CD14-positive monocyte (primary cell): Measurements from ENCODE around the gene CHRNE. TPM values are rescaled to one million over a fixed set of nuclear protein-coding genes. Genes with fewer than 3 reads are reported as not detected.

Experiments used
- DNase-seq, 3 donors: peaks; one replicate each; pipeline ENCODE4 v3.0.0-alpha.2; 2011 to 2022
- H2AFZ ChIP-seq: 2 replicates; pipeline ENCODE4 v1.6.0; 2012; ENCODE audit warnings: mild to moderate bottlenecking, low read depth, low read length, inconsistent platforms; ENCODE audit not compliant: insufficient read depth, poor library complexity, severe bottlenecking
- H3K27ac ChIP-seq, 2 donors: 1 replicate in 1 of 2; 2 replicates in 1 of 2; pipeline ENCODE4 v1.5.1; 2012 to 2013; ENCODE audit warnings: low read length in 2 of 2, control low read depth in 1 of 2, inconsistent platforms in 1 of 2, low read depth in 1 of 2, mild to moderate bottlenecking in 1 of 2
- H3K27me3 ChIP-seq, 2 donors: one replicate each; pipeline versions ENCODE4 v1.6.0 to v1.6.1; 2011 to 2013; ENCODE audit warnings: low read length in 2 of 2; ENCODE audit not compliant: control insufficient read depth in 2 of 2, insufficient read depth in 2 of 2
- H3K36me3 ChIP-seq, 2 donors: replicated peaks in 1 of 2; 1 replicate in 1 of 2; 2 replicates in 1 of 2; pipeline versions ENCODE4 v1.5.1 to v1.6.1; 2012 to 2013; ENCODE audit warnings: low read length in 2 of 2, control low read depth in 1 of 2, inconsistent platforms in 1 of 2, mild to moderate bottlenecking in 1 of 2; ENCODE audit not compliant: insufficient read depth in 2 of 2, control insufficient read depth in 1 of 2
- H3K4me1 ChIP-seq, 2 donors: 1 replicate in 1 of 2; 2 replicates in 1 of 2; pipeline versions ENCODE4 v1.5.1 to v1.6.1; 2012 to 2013; ENCODE audit warnings: low read length in 2 of 2, control low read depth in 1 of 2, inconsistent platforms in 1 of 2, mild to moderate bottlenecking in 1 of 2, moderate library complexity in 1 of 2; ENCODE audit not compliant: insufficient read depth in 2 of 2, control insufficient read depth in 1 of 2
- H3K4me2 ChIP-seq: replicated peaks from 2 replicates; pipeline ENCODE3; 2012; ENCODE audit warnings: low read length, moderate library complexity, mild to moderate bottlenecking; ENCODE audit not compliant: poor library complexity, severe bottlenecking; ENCODE audit errors: extremely low read depth
- H3K4me3 ChIP-seq, 3 experiments: fragments of 200-600 bp in 1 of 3; sonication (generic) in 1 of 3; replicated peaks in 1 of 3; 1 replicate in 2 of 3; 2 replicates in 1 of 3; pipeline ENCODE4 v1.5.1; 2011 to 2013; ENCODE audit warnings: low read length in 3 of 3, mild to moderate bottlenecking in 3 of 3, control low read depth in 2 of 3, low read depth in 2 of 3, inconsistent platforms in 1 of 3, moderate library complexity in 1 of 3
- H3K79me2 ChIP-seq: 2 replicates; pipeline ENCODE4 v1.6.0; 2012; ENCODE audit warnings: mild to moderate bottlenecking, control low read depth, inconsistent platforms, low read length, moderate library complexity; ENCODE audit not compliant: insufficient read depth
- H3K9ac ChIP-seq: 2 replicates; pipeline ENCODE4 v1.6.0; 2017; ENCODE audit warnings: low read length, mild to moderate bottlenecking; ENCODE audit not compliant: insufficient read depth, poor library complexity, severe bottlenecking
- H3K9me3 ChIP-seq, 2 donors: replicated peaks in 1 of 2; 1 replicate in 1 of 2; 2 replicates in 1 of 2; pipeline versions ENCODE4 v1.5.1 to v1.6.1; 2012 to 2013; ENCODE audit warnings: low read length in 2 of 2, control low read depth in 1 of 2; ENCODE audit not compliant: control insufficient read depth in 1 of 2, insufficient read depth in 1 of 2
- H4K20me1 ChIP-seq: 2 replicates; pipeline ENCODE4 v1.6.0; 2012; ENCODE audit warnings: mild to moderate bottlenecking, low read length, control low read depth, moderate library complexity; ENCODE audit not compliant: insufficient read depth
- H3K27ac Mint-ChIP-seq, 7 donors: one replicate each; pipeline ENCODE4 v1.8.0; 2020; ENCODE audit warnings: mild to moderate bottlenecking in 7 of 7, mixed read lengths in 7 of 7, moderate library complexity in 6 of 7, inconsistent platforms in 2 of 7
- H3K27me3 Mint-ChIP-seq, 3 donors: one replicate each; pipeline ENCODE4 v1.8.0; 2021 to 2022; ENCODE audit warnings: low read depth in 3 of 3, mild to moderate bottlenecking in 3 of 3, mixed read lengths in 3 of 3, moderate library complexity in 3 of 3, inconsistent platforms in 1 of 3
- H3K36me3 Mint-ChIP-seq, 2 donors: one replicate each; pipeline ENCODE4 v1.8.0; 2020; ENCODE audit warnings: mixed read lengths in 2 of 2, inconsistent platforms in 1 of 2, mild to moderate bottlenecking in 1 of 2
- H3K4me1 Mint-ChIP-seq: one replicate; pipeline ENCODE4 v1.8.0; 2020; ENCODE audit warnings: mild to moderate bottlenecking, mixed read lengths
- H3K4me3 Mint-ChIP-seq, 2 donors: one replicate each; pipeline ENCODE4 v1.8.0; 2020; ENCODE audit warnings: mild to moderate bottlenecking in 2 of 2, mixed read lengths in 2 of 2, moderate library complexity in 1 of 2
- H3K9me3 Mint-ChIP-seq, 7 donors: one replicate each; pipeline ENCODE4 v1.8.0; 2020 to 2022; ENCODE audit warnings: mixed read lengths in 7 of 7, mild to moderate bottlenecking in 6 of 7, moderate library complexity in 6 of 7, inconsistent platforms in 2 of 7
- CTCF ChIP-seq: fragments of 200-600 bp; IDR thresholded peaks from one replicate; pipeline ENCODE4 v1.8.0; 2022; ENCODE audit warnings: antibody characterized with exemption, mild to moderate bottlenecking
- WGBS: methylation state at CpG from one replicate; pipeline ENCODE4 v1.1.5; 2013; ENCODE audit warnings: missing lambda C conversion rate; ENCODE audit not compliant: insufficient coverage; 5-methylcytosine and 5-hydroxymethylcytosine counted together
- intact Hi-C, 2 donors: fragments of 100-400 bp; cut with micrococcal nuclease; formaldehyde crosslinking; loops; one replicate each; pipeline versions ENCODE4 v1.15.0 to v1.15.1; 2023
- polyA plus RNA-seq, 3 donors: library from polyadenylated mRNA; depleted of rRNA in 1 of 3; unstranded in 2 of 3; stranded (reverse) in 1 of 3; fragments of 300-500 nt in 2 of 3; fragments of >200 nt in 1 of 3; fragmentation: Illumina TruSeq in 2 of 3; gene quantifications; 1 replicate in 2 of 3; 2 replicates in 1 of 3; pipeline ENCODE4 v1.2.3, GENCODE V29; 2012 to 2021

CHRNE gene
- polyA plus RNA-seq, 3 donors, result 0.54 to 12.6 (median 2.1) TPM

GRCh38 chr17:4895657-4896331 is 7.1 kb downstream of the CHRNE start:
- Mint-ChIP-seq H3K4me3 (no peak overlapping the region), H3K27ac (peak overlapping the region in 5 of 7 donors; percentile 18 to 83 (median 59)), H3K27me3 (peaks cover 21 to 28% (median 22%) of the 10 kb centered on the region in 3 donors), H3K9me3 (peaks cover 0 to 9% (median 3%) of the 10 kb centered on the region in 7 donors), H3K36me3 (peaks cover 69 to 72% of the 10 kb centered on the region in 2 donors), H3K4me1 (peaks cover 18% of the 10 kb centered on the region)
- WGBS, result 77% methylated on average over 22 of the region's 27 CpGs
- no peaks in the 10 kb centered on the region for H3K79me2 ChIP-seq
- H3K27ac ChIP-seq, result no peak overlapping the region
- peak; percentile 60 for TF ChIP-seq CTCF
- no peak overlapping the region for H3K4me2 ChIP-seq
- peaks cover 20 to 24% of the 10 kb centered on the region in 2 donors for H3K4me1 ChIP-seq
- DNase-seq, result peak; percentile 31 to 53 (median 45)
- H3K9me3 ChIP-seq, result no peaks in the 10 kb centered on the region
- no peak overlapping the region for H2AFZ ChIP-seq
- H4K20me1 ChIP-seq, result no peaks in the 10 kb centered on the region
- H3K4me3 ChIP-seq, result no peak overlapping the region
- intact Hi-C loops, result no loop called here
- no peak overlapping the region for H3K9ac ChIP-seq
- H3K27me3 ChIP-seq, result peaks cover 0 to 18% of the 10 kb centered on the region in 2 donors
- H3K36me3 ChIP-seq, result peaks cover 68 to 70% of the 10 kb centered on the region in 2 donors

DNA sequence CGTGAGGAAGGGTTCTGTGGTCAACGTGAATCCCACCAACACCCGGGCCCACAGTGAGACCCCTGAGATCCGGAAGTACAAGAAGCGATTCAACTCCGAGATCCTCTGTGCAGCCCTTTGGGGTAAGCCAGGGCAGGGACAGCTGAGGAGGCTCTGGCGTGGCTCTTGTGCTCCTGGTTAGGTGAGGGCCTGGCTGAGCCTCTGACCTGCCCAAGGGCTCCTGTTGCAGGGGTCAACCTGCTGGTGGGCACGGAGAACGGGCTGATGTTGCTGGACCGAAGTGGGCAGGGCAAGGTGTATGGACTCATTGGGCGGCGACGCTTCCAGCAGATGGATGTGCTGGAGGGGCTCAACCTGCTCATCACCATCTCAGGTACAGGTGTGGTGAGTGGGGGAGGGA is 7.8 kb downstream of the CHRNE start:
- TF ChIP-seq CTCF, result no peak
- intact Hi-C loops, result no loop called here
- Mint-ChIP-seq H3K9me3 (peaks cover 0 to 3% (median 0%) of the 10 kb centered on the region in 7 donors), H3K27ac (peak overlapping the region in 3 of 7 donors; percentile 44 to 74 (median 60)), H3K4me1 (peaks cover 13% of the 10 kb centered on the region), H3K4me3 (no peak overlapping the region), H3K27me3 (peaks cover 15 to 21% (median 15%) of the 10 kb centered on the region in 3 donors), H3K36me3 (peaks cover 74 to 79% of the 10 kb centered on the region in 2 donors)
- H3K9ac ChIP-seq, result no peak overlapping the region
- no peak overlapping the region for H3K4me2 ChIP-seq
- peaks cover 13 to 18% of the 10 kb centered on the region in 2 donors for H3K4me1 ChIP-seq
- peaks cover 75 to 76% of the 10 kb centered on the region in 2 donors for H3K36me3 ChIP-seq
- WGBS, result 98% methylated on average over 10 of the region's 13 CpGs
- H3K4me3 ChIP-seq, result no peak overlapping the region
- peaks cover 0 to 11% of the 10 kb centered on the region in 2 donors for H3K27me3 ChIP-seq
- no peaks in the 10 kb centered on the region for H3K9me3 ChIP-seq
- H4K20me1 ChIP-seq, result no peaks in the 10 kb centered on the region
- no peaks in the 10 kb centered on the region for H3K79me2 ChIP-seq
- DNase-seq, result peak in 1 of 3 donors; percentile 8
- H2AFZ ChIP-seq, result no peak overlapping the region
- no peak overlapping the region for H3K27ac ChIP-seq
